PFSK-1 (cell line): ENCODE data around the gene DNAH17.

Source experiments
- FOXP2 ChIP-seq: optimal IDR thresholded peaks from 2 replicates; pipeline ENCODE3; 2011; ENCODE audit warnings: borderline replicate concordance, control low read depth, inconsistent platforms; ENCODE audit not compliant: insufficient read depth; ENCODE audit errors: extremely low read length, extremely low read depth
- POLR2AphosphoS5 ChIP-seq: IDR thresholded peaks from 2 replicates; pipeline ENCODE4 v1.6.1; 2012; ENCODE audit warnings: low read depth, mild to moderate bottlenecking, control low read depth, low read length, moderate library complexity
- SIN3A ChIP-seq: IDR thresholded peaks from 2 replicates; pipeline ENCODE4 v1.6.1; 2012; ENCODE audit warnings: mild to moderate bottlenecking, low read length, moderate library complexity, borderline replicate concordance; ENCODE audit not compliant: insufficient read depth
- TAF1 ChIP-seq: IDR thresholded peaks from 2 replicates; pipeline ENCODE4 v1.6.1; 2012; ENCODE audit warnings: low read length, control low read depth, borderline replicate concordance; ENCODE audit not compliant: insufficient read depth
- TF ChIP-seq, protein P1 (sequence below), 2 experiments: IDR thresholded peaks; 2 replicates each; pipeline versions ENCODE4 v1.6.1 to v1.8.0; 2011 to 2012; ENCODE audit warnings: low read depth in 2 of 2, low read length in 2 of 2, control low read depth in 1 of 2, inconsistent platforms in 1 of 2, mild to moderate bottlenecking in 1 of 2, moderate library complexity in 1 of 2; ENCODE audit not compliant: insufficient read depth in 1 of 2

Gene DNAH17

GRCh38 chr17:78484271-78485246, 92.6 kb downstream of the DNAH17 start:
- TF ChIP-seq TAF1 (no peak), FOXP2 (no peak), SIN3A (no peak), POLR2AphosphoS5 (no peak)
- TF ChIP-seq, protein P1, sequence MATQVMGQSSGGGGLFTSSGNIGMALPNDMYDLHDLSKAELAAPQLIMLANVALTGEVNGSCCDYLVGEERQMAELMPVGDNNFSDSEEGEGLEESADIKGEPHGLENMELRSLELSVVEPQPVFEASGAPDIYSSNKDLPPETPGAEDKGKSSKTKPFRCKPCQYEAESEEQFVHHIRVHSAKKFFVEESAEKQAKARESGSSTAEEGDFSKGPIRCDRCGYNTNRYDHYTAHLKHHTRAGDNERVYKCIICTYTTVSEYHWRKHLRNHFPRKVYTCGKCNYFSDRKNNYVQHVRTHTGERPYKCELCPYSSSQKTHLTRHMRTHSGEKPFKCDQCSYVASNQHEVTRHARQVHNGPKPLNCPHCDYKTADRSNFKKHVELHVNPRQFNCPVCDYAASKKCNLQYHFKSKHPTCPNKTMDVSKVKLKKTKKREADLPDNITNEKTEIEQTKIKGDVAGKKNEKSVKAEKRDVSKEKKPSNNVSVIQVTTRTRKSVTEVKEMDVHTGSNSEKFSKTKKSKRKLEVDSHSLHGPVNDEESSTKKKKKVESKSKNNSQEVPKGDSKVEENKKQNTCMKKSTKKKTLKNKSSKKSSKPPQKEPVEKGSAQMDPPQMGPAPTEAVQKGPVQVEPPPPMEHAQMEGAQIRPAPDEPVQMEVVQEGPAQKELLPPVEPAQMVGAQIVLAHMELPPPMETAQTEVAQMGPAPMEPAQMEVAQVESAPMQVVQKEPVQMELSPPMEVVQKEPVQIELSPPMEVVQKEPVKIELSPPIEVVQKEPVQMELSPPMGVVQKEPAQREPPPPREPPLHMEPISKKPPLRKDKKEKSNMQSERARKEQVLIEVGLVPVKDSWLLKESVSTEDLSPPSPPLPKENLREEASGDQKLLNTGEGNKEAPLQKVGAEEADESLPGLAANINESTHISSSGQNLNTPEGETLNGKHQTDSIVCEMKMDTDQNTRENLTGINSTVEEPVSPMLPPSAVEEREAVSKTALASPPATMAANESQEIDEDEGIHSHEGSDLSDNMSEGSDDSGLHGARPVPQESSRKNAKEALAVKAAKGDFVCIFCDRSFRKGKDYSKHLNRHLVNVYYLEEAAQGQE (IDR thresholded peaks at IDR 0.05; ENCODE audit: insufficient read depth in 1 of 2, low read depth in 2 of 2, low read length in 2 of 2): no peak

- TF ChIP-seq SIN3A (no peak), POLR2AphosphoS5 (no peak), TAF1 (no peak), FOXP2 (no peak)
- TF ChIP-seq, protein P1 (IDR thresholded peaks at IDR 0.05; ENCODE audit: insufficient read depth in 1 of 2, low read depth in 2 of 2, low read length in 2 of 2): no peak
Observed at GRCh38 chr17:78479369-78479768, 97.8 kb downstream of the DNAH17 start.

GRCh38 chr17:78478757-78479297, 98.4 kb downstream of the DNAH17 start:
- no peak for TF ChIP-seq POLR2AphosphoS5
- TF ChIP-seq, protein P1 (IDR thresholded peaks at IDR 0.05; ENCODE audit: insufficient read depth in 1 of 2, low read depth in 2 of 2, low read length in 2 of 2): no peak
- no peak for TF ChIP-seq FOXP2
- no peak for TF ChIP-seq SIN3A
- TF ChIP-seq TAF1: no peak

GRCh38 chr17:78477913-78478756, 99.1 kb downstream of the DNAH17 start:
- TF ChIP-seq, protein P1 (IDR thresholded peaks at IDR 0.05; ENCODE audit: insufficient read depth in 1 of 2, low read depth in 2 of 2, low read length in 2 of 2): no peak
- TF ChIP-seq TAF1: no peak
- no peak for TF ChIP-seq SIN3A
- TF ChIP-seq POLR2AphosphoS5: no peak
- no peak for TF ChIP-seq FOXP2
